Umbilical cord (tissue), 2 donors: ENCODE measurements around the gene PGLYRP2. TPM values are rescaled to one million over a fixed set of nuclear protein-coding genes. Genes with fewer than 3 reads are reported as not detected.
A peak's percentile ranks its signal among the peaks of the same experiment; 100 is the strongest.

Experiments used
- DNase-seq: peaks from one replicate; pipeline ENCODE4 v3.0.0-alpha.2; 2015; ENCODE audit warnings: low spot score
- total RNA-seq: library from RNA; depleted of rRNA; stranded (reverse); fragments of >200 nt; gene quantifications from one replicate; pipeline ENCODE4 v1.2.3, GENCODE V29; 2014; ENCODE audit warnings: low replicate concordance; ENCODE audit not compliant: insufficient read depth

Gene PGLYRP2
- total RNA-seq, 1 donor from 2014 or later, result not detected

- no peak for DNase-seq
Measured at GRCh38 chr19:15424692-15425272, 54.5 kb downstream of the PGLYRP2 start.

GRCh38 chr19:15424121-15424520, 55.2 kb downstream of the PGLYRP2 start:
- no peak for DNase-seq

GRCh38 chr19:15423130-15423529, 56.2 kb downstream of the PGLYRP2 start:
- DNase-seq, result no peak

- peak; percentile 15 for DNase-seq
Measured at GRCh38 chr19:15422296-15423075, 56.8 kb downstream of the PGLYRP2 start.

GRCh38 chr19:15421721-15422260, 57.5 kb downstream of the PGLYRP2 start:
- peak; percentile 40 for DNase-seq

- no peak for DNase-seq
Measured at GRCh38 chr19:15421136-15421695, 58.1 kb downstream of the PGLYRP2 start.

- peak; percentile 26 for DNase-seq
Measured at GRCh38 chr19:15419413-15420025, 59.8 kb downstream of the PGLYRP2 start.

Other genes with a start within 250 kb of the PGLYRP2 start
- gene EPHX3, start 247.1 kb downstream of the PGLYRP2 start, total RNA-seq, result not detected
- gene BRD4, start 147.0 kb downstream of the PGLYRP2 start, total RNA-seq, result 8.2 TPM
- gene AKAP8, start 99.7 kb downstream of the PGLYRP2 start, total RNA-seq, result 23.8 TPM
- gene AKAP8L, start 60.5 kb downstream of the PGLYRP2 start, total RNA-seq, result 28.4 TPM
- gene WIZ, start 29.5 kb downstream of the PGLYRP2 start, total RNA-seq, result 6.0 TPM
- 1.4 TPM for gene RASAL3, start 15.0 kb downstream of the PGLYRP2 start, total RNA-seq
- not detected for gene CYP4F22, start 29.0 kb upstream of the PGLYRP2 start, total RNA-seq
- gene CYP4F8, start 135.7 kb upstream of the PGLYRP2 start, total RNA-seq, result 5.3 TPM
- gene CYP4F3, start 161.4 kb upstream of the PGLYRP2 start, total RNA-seq, result 0.96 TPM
- 9.6 TPM for gene CYP4F12, start 193.6 kb upstream of the PGLYRP2 start, total RNA-seq
- gene OR10H2, start 248.5 kb upstream of the PGLYRP2 start, total RNA-seq, result 1.9 TPM